Measurements from ENCODE around the gene IMMT.

- TF ChIP-seq ZBTB7A (IDR thresholded peaks at IDR 0.05; ENCODE audit: low read depth) = no peak
- no peak for TF ChIP-seq MAX (IDR thresholded peaks at IDR 0.05)
Observed at GRCh38 chr2:86239326-86239725, 44.1 kb upstream of the IMMT start.
